Measurements from ENCODE around the gene SERINC5. TPM values are rescaled to one million over a fixed set of nuclear protein-coding genes. Genes with fewer than 3 reads are reported as not detected.

The SERINC5 gene
- total and polyA plus RNA-seq, 12 donors, result 2.3 to 21.9 (median 14.8) TPM

DNA sequence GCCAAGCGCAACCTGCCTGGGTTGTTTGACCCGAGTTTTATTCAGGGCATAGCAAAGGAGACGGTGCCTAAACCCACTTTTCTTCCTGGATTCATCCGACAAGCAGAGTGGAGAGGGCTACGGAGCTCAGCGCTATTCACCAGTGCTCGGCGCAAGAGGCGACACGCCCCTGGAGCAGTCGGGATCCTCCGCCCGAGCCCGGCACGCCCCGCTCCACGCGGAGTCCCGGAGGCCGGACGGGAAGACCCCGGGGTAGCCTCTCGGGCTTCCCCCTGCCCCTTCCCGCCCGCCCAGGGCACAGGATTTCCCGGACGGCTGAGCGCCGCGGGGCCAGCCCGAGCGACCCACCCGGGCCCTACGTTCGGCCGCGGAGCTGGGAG, 427 bp downstream of the SERINC5 start:
- H3K27ac ChIP-seq, result peak overlapping the region; percentile 82 to 100 (median 94)
- WGBS, 2 donors, result 0 to 1% methylated on average over 37 of the region's 37 CpGs
- DNase-seq (peak; percentile 57 to 72), ATAC-seq (peak; percentile 63 to 84 (median 78))
- H3K9me3 ChIP-seq, result no peaks in the 10 kb centered on the region
- peaks cover 11 to 56% (median 36%) of the 10 kb centered on the region in 9 donors for H3K4me1 ChIP-seq
- H3K27me3 ChIP-seq, result no peaks in the 10 kb centered on the region
- no peaks in the 10 kb centered on the region for H3K36me3 ChIP-seq
- TF ChIP-seq CTCF (IDR thresholded peaks at IDR 0.05), result no peak
- H3K4me3 ChIP-seq, result peak overlapping the region; percentile 70 to 97 (median 80)
- intact Hi-C loops (cut with DNase I), result loop anchor here in 8 of 10 donors (2.0 to 10.0 kb wide), 10 partner anchors 51 to 741 kb away; partner anchors contain the start of genes ZFYVE16 (in 2 of the 8) and HOMER1 (in 1 of the 8)

GRCh38 chr5:80254767-80255430, 949 bp downstream of the SERINC5 start:
- WGBS, 2 donors, result 1 to 2% methylated on average over 23 of the region's 23 CpGs
- peak in 7 of 8 donors; percentile 1 to 34 (median 19) for ATAC-seq
- H3K4me3 ChIP-seq, result peak overlapping the region; percentile 70 to 97 (median 80)
- no peak for DNase-seq
- H3K36me3 ChIP-seq, result no peaks in the 10 kb centered on the region
- peak overlapping the region; percentile 82 to 100 (median 94) for H3K27ac ChIP-seq
- intact Hi-C loops (cut with DNase I), result loop anchor here in 9 of 10 donors (2.0 to 10.0 kb wide), 11 partner anchors 38 to 740 kb away; partner anchors contain the start of genes ZFYVE16 (in 2 of the 9) and HOMER1 (in 1 of the 9)
- H3K9me3 ChIP-seq, result no peaks in the 10 kb centered on the region
- no peaks in the 10 kb centered on the region for H3K27me3 ChIP-seq
- H3K4me1 ChIP-seq, result peaks cover 11 to 61% (median 36%) of the 10 kb centered on the region in 9 donors
- TF ChIP-seq CTCF (IDR thresholded peaks at IDR 0.05), result no peak

GRCh38 chr5:80251636-80252035, 4.2 kb downstream of the SERINC5 start:
- intact Hi-C loops (cut with DNase I), result loop anchor here in 5 of 10 donors (1.0 to 10.0 kb wide), 7 partner anchors 34 to 737 kb away; partner anchors contain the start of genes HOMER1 (in 1 of the 5) and ZFYVE16 (in 1 of the 5)
- no peaks in the 10 kb centered on the region for H3K36me3 ChIP-seq
- ATAC-seq, result no peak
- peaks cover 19 to 67% (median 44%) of the 10 kb centered on the region in 9 donors for H3K4me1 ChIP-seq
- peak overlapping the region in 4 of 10 donors; percentile 24 to 41 (median 32) for H3K27ac ChIP-seq
- no peak for DNase-seq
- TF ChIP-seq CTCF (IDR thresholded peaks at IDR 0.05), result no peak
- H3K9me3 ChIP-seq, result no peaks in the 10 kb centered on the region
- 83% methylated on average over 8 of the region's 8 CpGs for WGBS, 2 donors
- H3K27me3 ChIP-seq, result no peaks in the 10 kb centered on the region
- no peak overlapping the region for H3K4me3 ChIP-seq

- no peak for TF ChIP-seq CTCF (IDR thresholded peaks at IDR 0.05)
- peak overlapping the region in 1 of 10 donors; percentile 24 for H3K27ac ChIP-seq
- H3K36me3 ChIP-seq, result no peaks in the 10 kb centered on the region
- H3K27me3 ChIP-seq, result no peaks in the 10 kb centered on the region
- DNase-seq (no peak), ATAC-seq (no peak)
- H3K4me3 ChIP-seq, result no peak overlapping the region
- WGBS, 2 donors, result 84 to 86% methylated on average over 7 of the region's 7 CpGs
- peaks cover 20 to 74% (median 50%) of the 10 kb centered on the region in 9 donors for H3K4me1 ChIP-seq
- intact Hi-C loops (cut with DNase I), result loop anchor here in 5 of 10 donors (5.0 to 10.0 kb wide), 6 partner anchors 34 to 736 kb away; partner anchors contain the start of genes HOMER1 (in 1 of the 5) and ZFYVE16 (in 1 of the 5)
- no peaks in the 10 kb centered on the region for H3K9me3 ChIP-seq
Measured at GRCh38 chr5:80250801-80251200, 5.0 kb downstream of the SERINC5 start.
